ES-I3 (cell line): Measurements from ENCODE around the gene SOX18.
A peak's percentile ranks its signal among the peaks of the same experiment; 100 is the strongest.

ENCODE experiments used
- H3K36me3 ChIP-seq: 2 replicates; pipeline ENCODE4 v1.6.1; 2013; ENCODE audit warnings: mild to moderate bottlenecking, low read length, control low read depth, moderate library complexity; ENCODE audit not compliant: insufficient read depth
- H3K4me1 ChIP-seq: 2 replicates; pipeline ENCODE4 v1.6.1; 2013; ENCODE audit warnings: mild to moderate bottlenecking, control low read depth, low read length; ENCODE audit not compliant: insufficient read depth
- H3K9ac ChIP-seq: 2 replicates; pipeline ENCODE4 v1.6.1; 2013; ENCODE audit warnings: low read depth, mild to moderate bottlenecking, low read length, moderate library complexity
- H3K9me3 ChIP-seq: 2 replicates; pipeline ENCODE4 v1.6.1; 2013; ENCODE audit warnings: mild to moderate bottlenecking, low read length, moderate library complexity; ENCODE audit not compliant: control insufficient read depth, insufficient read depth

The SOX18 gene

DNA sequence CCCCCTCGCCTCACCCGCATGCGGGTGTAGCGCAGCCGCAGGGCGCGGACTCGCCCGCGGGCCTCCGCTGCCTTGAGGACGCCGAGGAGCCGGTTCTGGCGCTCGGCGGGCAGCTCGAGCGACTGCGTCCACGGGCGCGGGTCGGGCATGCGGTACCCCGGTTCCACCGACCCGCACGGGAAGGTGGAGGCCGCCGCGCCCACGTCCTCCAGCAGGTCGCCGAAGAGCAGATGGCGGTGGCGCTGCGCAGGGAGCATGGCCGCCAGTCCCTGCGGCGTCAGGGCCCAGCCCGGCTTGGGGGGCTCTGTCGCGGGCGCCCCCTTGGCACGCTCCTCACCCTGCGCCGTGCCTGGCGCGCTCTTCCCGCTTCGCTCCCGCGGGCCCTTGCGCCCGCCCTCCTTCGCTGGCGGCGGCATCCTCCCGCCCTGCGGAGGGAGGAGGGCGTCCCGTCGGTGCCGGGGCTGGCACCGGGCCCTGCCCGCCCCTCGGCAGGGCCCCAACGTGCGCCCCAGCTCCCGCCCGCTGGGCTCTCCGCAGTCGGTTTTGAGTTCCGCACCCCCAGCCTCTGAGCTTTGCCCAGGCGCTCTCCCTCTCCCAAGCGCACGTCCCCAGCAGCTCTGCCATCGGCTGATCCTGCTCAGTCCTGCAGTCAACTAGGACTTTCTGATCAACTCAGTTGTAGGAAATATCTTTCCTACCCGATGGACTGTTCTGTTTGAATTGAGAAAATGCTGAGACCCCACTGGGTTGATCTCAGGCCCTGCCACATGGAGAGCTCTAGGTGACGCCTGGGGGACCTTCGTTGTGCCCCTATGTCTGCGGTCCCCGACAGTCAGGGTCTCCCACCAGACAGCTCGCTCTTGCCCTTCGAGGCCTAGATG, 34.6 kb upstream of the SOX18 start, which contains the start of gene LKAAEAR1:
Gene LKAAEAR1, minus strand, starts transcription at position 595 of the 881 bp plus-strand sequence. Its CDS starts 179 bp downstream, at position 416.
- Histone ChIP-seq H3K9ac (peak within 1 kb of the TSS; percentile 61), H3K36me3 (no peaks in the 10 kb centered on the region), H3K4me1 (peaks cover 9% of the 10 kb centered on the region; the same call in 1 of the 2 replicates), H3K9me3 (no peaks in the 10 kb centered on the region)

DNA sequence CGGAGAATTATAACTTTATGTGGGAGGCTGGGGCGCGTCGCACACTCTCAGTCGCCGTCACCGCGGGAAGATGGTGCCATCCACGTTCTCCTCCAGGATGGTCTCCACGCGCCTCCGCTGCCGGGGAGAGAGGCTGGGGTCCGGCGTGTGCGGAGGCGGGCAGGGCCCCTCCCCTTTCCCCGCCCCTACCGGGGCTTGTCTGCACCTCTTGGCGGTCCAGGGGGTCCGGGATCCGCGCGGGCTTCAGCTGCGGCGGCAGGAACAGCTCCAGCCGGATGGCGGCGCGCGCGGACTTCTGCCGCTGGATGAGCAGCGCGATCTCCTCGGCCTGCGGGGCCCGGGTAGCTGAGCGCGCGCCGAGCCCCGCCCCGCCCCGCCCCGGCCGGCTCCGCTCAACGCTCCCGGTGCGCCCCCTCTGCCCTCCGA, 34.0 kb upstream of the SOX18 start:
- Histone ChIP-seq H3K4me1 (peaks cover 9% of the 10 kb centered on the region; the same call in 1 of the 2 replicates), H3K36me3 (no peaks in the 10 kb centered on the region), H3K9me3 (no peaks in the 10 kb centered on the region), H3K9ac (peak overlapping the region; percentile 61)

DNA sequence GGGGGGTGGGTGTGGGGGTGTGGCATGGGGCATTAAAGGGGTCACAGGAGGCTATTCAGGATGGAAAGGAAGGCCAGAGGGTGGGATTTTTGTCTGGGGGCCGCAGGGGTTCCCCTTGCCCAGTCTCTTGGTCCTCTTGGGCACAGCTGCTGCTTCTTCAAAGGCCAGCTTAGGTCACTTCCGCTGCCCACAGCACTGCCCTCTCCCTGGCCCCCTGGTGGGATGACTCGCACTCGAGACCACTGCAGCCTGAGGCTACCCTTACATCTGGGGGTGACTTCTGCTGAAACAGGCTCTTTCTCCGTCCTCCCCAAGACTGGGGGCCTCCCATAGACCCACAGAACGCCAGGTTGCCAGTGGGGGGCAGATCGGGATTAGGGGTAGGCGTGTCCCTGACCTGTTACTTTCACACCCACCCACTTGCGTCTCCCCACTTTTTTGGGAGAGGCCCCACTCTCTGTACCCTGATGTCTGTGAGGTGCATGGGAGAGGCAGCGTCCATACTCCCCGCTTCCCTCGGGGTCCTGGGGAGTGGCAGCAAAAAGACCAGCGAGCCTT, 33.5 kb upstream of the SOX18 start:
- H3K4me1 ChIP-seq: peaks cover 9% of the 10 kb centered on the region; the same call in 1 of the 2 replicates
- H3K9ac ChIP-seq: peak overlapping the region; percentile 50; the same call in 1 of the 2 replicates
- H3K9me3 ChIP-seq: no peaks in the 10 kb centered on the region
- no peaks in the 10 kb centered on the region for H3K36me3 ChIP-seq

DNA sequence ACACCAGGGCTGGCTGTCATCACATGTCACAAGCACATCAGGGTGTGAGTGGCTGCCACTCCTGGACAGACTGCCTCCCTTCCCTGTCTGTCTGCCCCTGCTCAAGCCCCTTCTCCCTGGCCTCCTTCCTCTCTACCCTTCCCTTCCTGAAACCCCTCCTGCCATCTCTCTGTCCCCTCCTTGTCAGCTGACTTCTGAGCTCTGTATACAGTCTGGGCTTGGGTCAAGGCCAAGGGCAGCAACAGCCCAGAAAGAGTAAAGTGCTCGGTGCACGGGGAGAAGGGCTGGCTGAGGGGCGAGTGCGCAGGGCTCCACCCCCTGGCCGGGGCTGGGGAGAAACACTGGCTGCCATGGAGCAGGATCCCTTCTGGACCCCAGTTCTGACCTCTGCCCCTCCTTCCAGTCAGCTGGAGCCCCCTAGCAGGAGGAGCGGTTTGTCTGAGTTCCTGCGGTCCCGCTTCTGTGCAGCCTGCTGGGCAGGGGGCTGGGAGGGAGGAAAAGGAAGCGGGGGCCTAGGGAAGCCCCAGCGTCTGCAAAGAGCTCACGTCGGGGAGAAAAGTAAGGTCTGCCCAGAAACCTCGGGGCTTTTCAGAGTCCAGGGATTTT, 32.8 kb upstream of the SOX18 start:
- Histone ChIP-seq H3K9ac (peak overlapping the region; percentile 21; the same call in 1 of the 2 replicates), H3K36me3 (no peaks in the 10 kb centered on the region), H3K4me1 (peaks cover 9% of the 10 kb centered on the region; the same call in 1 of the 2 replicates), H3K9me3 (no peaks in the 10 kb centered on the region)

DNA sequence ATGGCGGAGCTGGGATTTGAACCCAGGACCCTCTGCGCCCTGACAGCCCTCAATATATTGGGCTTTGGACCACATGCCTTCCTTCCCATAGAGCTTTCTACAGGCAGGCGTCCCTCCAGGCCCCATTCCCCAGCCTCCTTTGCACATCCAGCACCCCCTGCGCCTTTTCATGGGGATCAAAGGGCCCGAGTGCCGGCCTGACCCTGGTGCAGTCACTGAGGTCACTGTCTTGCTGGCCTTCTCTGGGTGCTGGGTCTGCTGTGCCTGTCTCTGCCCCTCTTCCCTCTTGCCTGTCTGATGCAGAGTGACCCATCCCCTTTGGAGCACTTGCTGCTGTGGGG, 32.2 kb upstream of the SOX18 start:
- Histone ChIP-seq H3K4me1 (peaks cover 9% of the 10 kb centered on the region; the same call in 1 of the 2 replicates), H3K9me3 (no peaks in the 10 kb centered on the region)

DNA sequence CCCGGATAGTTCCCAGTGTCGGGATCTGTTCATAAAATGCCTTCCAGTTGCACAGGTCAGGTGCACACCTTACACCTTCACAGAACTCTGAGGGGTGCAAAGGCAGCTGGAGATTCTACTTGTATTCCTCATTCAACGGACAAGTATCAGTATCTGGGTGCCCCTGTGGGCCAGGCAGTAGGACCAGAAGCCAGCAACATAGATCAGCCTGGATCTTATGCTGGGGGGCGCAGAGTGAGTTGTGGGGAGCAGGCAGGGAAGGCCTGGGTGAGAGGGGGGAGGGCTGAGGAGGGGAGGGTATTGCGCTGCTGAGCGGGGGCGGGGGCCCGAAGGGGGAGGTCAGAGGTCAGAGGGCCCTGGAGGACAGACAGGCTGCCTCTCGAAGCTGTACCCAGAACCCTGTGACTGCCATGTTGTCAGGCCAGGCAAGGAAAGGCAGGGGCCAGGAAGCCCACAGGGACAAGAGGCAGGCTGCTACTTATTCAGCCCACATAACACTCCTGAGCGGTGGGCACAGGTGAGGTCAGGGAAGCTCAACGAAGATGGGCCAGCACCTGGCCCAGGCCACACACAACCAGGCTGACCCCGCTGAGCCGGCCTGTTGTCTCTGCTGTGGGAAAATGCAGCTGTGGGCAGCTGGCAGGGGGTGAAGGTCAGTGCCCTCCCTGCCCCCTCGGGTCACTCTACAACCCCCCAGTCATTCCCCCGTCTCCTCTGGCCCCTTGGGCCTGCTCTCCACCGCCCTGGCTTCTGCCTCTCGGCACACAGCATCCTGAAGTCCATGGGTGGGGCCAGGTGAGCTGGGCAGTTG, 31.6 kb upstream of the SOX18 start:
- H3K36me3 ChIP-seq: no peaks in the 10 kb centered on the region
- peaks cover 9% of the 10 kb centered on the region; the same call in 1 of the 2 replicates for H3K4me1 ChIP-seq
- H3K9me3 ChIP-seq: no peaks in the 10 kb centered on the region
- peak overlapping the region; percentile 71; the same call in 1 of the 2 replicates for H3K9ac ChIP-seq

More for the DNA sequence above, 32.2 kb upstream of the SOX18 start:
- Histone ChIP-seq H3K9ac (no peak overlapping the region), H3K36me3 (no peaks in the 10 kb centered on the region)

DNA sequence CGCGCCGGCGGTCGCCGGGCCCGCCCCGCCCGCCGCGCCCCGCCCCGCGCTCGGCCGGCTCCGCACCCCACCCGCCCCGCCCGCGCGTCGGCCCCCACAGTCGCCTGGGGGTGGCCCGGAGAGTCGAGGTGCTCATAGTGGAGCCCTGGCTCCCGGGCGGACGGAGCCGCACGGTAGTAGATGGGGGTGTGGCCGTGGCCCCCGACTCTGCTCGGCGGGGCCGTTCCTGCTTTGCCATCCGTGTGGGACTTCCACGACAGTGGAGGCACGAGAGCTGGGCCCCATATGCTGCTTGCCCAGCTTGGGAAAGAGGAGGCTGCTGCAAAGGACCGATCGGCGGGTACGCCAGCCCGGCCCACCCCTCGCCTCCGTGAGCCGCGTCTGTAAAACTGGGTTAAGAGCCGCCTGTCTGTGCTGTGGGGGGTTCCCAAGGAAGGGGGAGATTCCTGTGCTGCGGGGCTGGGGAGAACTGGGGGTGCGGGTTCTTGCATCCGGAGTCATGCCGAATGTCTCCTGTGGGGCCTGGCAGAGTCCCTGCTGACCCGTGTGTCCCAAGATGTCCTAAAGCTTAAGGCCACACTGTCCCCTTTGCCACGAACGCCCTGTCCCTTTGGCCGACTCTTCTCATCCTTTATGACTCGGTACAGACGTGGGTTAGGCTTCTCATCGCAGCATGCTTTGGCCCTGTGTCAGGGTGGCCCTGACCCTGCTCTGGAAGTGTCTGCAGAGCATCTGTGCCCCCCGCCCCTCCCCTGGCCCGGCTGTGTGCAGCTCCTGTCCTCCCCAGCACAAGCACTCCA, 30.8 kb upstream of the SOX18 start, which contains the start of gene OPRL1:
Gene OPRL1, plus strand, starts transcription at position 70 of the 800 bp plus-strand sequence. CDS start 12,639 bp downstream, outside the sequence.
- Histone ChIP-seq H3K36me3 (no peaks in the 10 kb centered on the region), H3K9ac (peak within 1 kb of the TSS; percentile 72), H3K9me3 (no peaks in the 10 kb centered on the region), H3K4me1 (peaks cover 9% of the 10 kb centered on the region; the same call in 1 of the 2 replicates)

DNA sequence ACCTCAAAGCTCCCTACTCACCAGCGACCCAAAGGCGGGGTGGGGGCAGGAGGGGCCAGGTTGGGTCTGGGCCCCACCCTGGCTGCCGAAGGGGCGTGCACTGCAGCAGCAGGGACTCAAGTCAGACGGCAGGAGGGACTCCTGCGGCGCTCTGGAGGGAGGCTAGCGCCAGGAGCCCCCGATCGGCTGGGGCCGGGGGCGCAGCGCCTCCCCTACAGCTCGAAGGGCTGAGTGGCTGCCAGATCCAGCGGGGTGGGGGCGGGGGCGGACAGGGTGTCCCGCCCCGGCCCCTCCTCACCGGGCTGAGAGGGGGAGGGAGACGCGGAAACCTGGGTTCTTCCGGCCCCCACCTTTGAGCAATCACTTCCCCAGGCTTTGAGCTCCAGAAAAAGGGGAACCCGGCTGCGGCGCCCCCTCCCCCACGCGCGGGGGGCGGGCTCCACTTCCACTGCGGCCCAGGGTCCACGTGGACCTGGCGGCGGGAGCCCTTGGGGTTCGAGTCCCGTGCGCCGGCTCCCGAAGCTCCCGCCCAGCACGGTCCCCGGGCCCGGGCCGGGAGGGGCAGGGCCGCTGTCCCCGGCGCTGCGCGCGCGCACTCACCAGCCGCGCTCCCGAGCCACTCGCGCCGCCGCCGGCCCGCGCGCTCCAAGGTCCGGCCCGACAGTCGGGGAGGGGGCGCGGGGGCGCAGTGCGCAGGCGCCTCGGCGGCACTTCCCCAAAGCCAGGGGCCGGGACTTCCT, 30.0 kb upstream of the SOX18 start, which contains the start of gene RGS19:
Gene RGS19, minus strand, starts transcription at position 246 of the 740 bp plus-strand sequence. CDS start 2,632 bp downstream, outside the sequence.
- Histone ChIP-seq H3K9ac (peak within 1 kb of the TSS; percentile 72), H3K9me3 (no peaks in the 10 kb centered on the region), H3K36me3 (no peaks in the 10 kb centered on the region), H3K4me1 (peaks cover 7% of the 10 kb centered on the region; the same call in 1 of the 2 replicates)

DNA sequence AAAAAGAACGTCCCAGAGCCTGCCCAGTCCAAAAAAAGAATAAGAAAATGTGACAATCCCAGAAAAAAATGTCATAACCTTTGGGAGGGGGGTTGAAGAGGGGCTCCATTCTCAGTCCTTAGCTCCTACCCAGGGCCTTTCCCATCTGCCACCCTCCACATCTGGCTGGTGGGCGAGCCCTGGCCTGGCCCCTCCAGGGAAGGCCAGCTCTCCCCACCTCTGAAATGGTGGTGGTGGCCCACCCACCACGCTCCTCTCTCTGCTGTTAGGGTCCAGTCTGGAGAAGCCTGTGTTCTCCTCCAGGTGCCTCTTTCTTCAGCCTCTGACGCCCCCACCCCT, 29.5 kb upstream of the SOX18 start:
- Histone ChIP-seq H3K9ac (peak overlapping the region; percentile 72), H3K4me1 (peaks cover 6% of the 10 kb centered on the region; the same call in 1 of the 2 replicates), H3K36me3 (no peaks in the 10 kb centered on the region), H3K9me3 (no peaks in the 10 kb centered on the region)

DNA sequence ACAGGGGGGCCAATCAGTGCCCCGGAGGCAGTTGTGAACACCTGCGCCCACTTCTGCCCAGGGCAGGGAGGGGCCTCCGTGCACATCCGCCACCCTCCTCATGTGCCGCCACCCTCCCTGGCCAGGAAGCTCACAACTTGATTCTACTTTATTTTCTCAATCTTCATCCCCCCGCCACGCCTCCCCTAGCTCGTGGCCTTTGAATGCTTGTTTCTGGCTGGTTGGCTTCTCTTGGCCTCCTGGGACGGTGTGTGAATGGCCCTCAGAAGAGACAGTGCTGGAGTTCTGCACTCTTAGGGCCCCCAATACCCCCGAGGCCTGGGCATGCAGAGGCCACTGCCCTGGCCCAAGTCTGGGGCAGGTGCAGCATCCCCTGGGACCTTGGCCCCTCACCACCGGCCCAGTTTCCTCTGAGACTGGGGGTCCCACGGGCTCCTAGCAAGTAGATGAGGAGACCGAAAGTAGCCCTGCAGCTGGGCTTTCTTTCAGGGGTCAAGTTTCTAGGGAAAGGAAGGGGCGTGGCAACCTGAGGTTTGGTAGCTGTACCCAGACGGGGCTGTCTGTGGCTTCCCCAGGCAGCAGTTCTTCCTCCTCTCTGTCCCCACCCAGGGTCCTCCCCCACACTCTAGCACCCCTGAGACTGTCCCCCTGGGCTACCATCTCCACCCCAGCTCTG, 28.6 kb upstream of the SOX18 start:
- no peak overlapping the region for H3K9ac ChIP-seq

DNA sequence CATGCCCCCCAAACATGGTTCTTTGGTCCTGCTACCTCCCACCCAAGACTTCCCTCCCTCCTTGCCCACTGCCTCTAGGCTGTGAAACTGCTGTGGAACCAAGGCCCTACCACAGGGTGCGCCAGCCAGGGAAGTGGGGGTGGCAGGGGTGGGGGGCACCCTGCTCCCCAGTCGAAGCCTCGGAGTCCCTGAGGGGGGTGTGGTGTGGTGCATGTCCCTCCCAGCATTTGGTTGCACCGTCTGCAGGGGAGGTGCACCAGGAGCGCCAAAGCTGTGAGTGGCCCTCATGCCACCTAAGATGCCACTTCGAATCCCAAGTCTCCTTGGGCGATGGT, 28.1 kb upstream of the SOX18 start:
- Histone ChIP-seq H3K4me1 (peaks cover 6% of the 10 kb centered on the region; the same call in 1 of the 2 replicates), H3K9ac (no peak overlapping the region), H3K9me3 (no peaks in the 10 kb centered on the region), H3K36me3 (no peaks in the 10 kb centered on the region)

More for the DNA sequence above, 28.6 kb upstream of the SOX18 start:
- no peaks in the 10 kb centered on the region for H3K9me3 ChIP-seq
- H3K4me1 ChIP-seq: peaks cover 6% of the 10 kb centered on the region; the same call in 1 of the 2 replicates
- H3K36me3 ChIP-seq: no peaks in the 10 kb centered on the region

DNA sequence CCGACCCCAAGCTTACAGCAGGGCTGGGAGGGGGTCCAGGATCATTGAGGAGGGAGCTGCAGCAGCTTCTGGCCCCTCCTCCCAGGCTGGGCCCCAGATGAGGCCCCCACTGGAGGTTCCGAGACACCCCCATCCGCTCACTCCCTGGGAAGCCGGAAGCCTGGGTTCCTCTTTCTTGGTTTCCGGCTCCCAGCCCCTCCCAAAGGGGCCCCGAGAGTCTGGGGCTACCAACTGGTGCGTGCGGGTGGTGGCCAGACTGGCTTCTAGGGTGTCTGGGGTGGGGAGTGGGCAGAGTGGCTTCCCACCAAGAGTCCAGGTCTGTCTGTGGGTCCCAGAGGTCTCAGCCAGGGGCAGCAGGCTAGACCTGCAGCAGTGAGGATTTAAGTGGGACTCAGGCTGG, 27.7 kb upstream of the SOX18 start:
- Histone ChIP-seq H3K9me3 (no peaks in the 10 kb centered on the region), H3K9ac (no peak overlapping the region), H3K36me3 (no peaks in the 10 kb centered on the region), H3K4me1 (peaks cover 1% of the 10 kb centered on the region; the same call in 1 of the 2 replicates)
